Measurements from ENCODE around the gene MED23.
A peak's percentile ranks its signal among the peaks of the same experiment; 100 is the strongest.

Gene MED23

GRCh38 chr6:131638013-131638412 lies 10.0 kb upstream of the MED23 start:
- FAIRE-seq = no peak

GRCh38 chr6:131636880-131637792 lies 9.1 kb upstream of the MED23 start, which contains the start of gene ENPP3:
Gene ENPP3 (plus strand): TSS chr6:131637302. CDS start chr6:131637385, 83 bp downstream.
- no peak for FAIRE-seq

DNA sequence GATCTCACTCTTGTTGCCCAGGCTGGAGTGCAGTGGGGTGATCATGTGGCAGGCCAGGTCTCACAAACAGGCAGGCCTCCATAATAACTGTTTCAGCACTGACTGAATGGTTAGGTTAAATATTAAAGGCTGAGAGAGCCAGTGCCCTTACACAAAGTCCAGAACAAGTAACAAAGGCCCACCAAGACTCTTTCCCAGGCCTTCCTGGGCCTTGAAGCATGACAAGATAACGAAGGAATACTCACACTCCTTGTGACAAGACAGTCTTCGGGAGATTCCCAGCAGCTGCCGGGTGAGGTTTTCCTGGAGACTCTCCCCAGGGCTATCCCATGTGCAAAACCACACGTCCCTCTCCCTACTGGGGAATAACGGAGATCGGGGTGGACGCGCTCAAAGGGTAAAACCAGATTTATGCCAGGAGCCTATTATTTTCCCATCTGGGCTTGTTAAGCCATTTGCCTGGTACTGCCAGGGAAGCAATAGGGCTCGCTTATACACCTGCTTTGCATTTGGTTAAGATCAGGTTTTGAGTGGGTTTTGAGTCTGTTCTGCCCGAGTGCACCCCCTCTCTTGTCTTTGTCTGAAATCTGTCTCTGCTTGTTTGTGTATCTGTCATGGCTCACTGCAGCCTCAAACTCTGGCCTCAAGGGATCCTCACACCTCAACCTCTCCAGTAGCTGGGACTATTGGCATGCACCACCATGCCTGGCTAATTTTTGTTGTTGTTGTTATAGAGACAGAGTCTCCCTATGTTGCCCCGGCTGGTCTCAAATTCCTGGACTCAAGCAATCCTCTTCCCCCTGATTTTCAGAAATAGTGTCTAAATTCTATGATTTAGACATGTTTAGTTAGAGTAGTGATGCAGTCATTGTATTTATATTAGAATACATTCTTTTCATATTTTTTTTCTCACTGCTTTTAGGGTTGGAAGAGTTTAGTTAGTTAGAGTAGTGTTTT lies 7.6 kb upstream of the MED23 start:
- FAIRE-seq = no peak

GRCh38 chr6:131631625-131632289 lies 3.7 kb upstream of the MED23 start:
- no peak for FAIRE-seq

DNA sequence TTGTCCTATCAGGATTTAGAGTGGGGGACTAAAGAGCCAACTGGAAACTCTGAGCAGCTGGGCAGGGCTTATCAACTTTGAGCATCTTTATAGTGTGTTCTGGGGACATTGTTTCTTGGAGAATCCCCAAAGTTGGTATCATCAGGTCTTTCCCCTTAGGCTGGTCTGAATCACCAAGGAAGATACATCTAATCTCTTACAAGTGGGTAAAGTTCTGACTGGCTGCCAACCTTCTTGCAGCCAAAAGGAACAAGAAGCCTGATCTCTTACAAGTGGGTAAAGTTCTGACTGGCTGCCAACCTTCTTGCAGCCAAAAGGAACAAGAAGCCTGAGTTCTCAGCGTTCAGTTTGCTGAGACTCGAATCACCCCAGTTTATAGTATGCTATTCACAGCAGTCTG lies 1.6 kb upstream of the MED23 start:
- no peak for FAIRE-seq

GRCh38 chr6:131628726-131629125 lies 684 bp upstream of the MED23 start:
- no peak for FAIRE-seq

DNA sequence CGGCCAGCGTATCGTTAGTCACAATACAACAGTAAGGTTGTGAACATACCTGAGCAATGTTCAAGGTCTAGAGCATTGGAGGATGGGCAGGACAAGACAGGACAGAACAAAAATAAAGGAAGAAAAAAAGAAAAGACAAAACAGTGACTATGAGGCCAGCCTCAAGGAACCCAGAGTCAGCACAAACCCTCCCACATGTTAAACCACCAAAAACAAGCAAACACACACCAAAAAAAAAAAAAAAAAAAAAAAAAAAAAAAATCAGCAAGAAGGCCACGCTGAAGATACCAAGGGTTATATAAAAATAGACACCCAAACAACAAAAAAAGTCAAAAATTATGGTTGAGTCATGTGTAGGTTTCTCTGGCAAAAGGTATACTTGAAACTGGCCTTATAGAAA lies 12.8 kb downstream of the MED23 start:
- FAIRE-seq = no peak

DNA sequence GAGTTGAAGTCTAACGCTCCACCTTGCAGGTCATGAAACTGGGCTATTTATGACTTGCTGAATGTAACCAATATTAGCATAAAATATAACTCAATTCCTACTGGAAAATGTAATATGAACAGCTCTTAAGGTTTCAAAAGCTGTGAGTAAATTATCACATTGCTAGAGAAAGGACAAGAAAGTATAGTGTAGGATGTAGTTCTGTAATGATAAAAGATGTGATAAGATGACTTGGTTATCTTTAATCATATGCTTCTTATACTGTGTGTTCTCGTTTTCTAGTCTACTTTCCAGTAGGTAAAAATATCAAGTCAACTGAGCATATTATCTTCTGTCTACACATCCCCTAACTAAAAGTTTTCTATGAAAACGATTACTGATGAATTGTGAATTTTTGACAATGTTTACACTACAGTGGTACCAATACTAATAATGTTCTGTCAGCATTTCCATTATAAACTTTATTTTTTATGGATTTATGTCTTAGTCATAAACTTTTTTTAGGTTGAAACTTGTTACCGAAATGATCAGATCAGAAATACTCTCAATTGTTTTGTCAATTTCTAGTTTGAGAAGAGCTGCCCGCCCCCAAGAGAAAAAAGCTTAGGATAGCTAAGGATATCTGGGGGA lies 14.6 kb downstream of the MED23 start:
- no peak for FAIRE-seq

- no peak for FAIRE-seq
Measured at GRCh38 chr6:131602781-131603312, 25.2 kb downstream of the MED23 start.

- no peak for FAIRE-seq
Measured at GRCh38 chr6:131600716-131601115, 27.3 kb downstream of the MED23 start.

GRCh38 chr6:131597446-131597845 lies 30.6 kb downstream of the MED23 start:
- FAIRE-seq = peak; percentile 30

GRCh38 chr6:131594074-131594473 lies 34.0 kb downstream of the MED23 start:
- no peak for FAIRE-seq

GRCh38 chr6:131592935-131593334 lies 35.1 kb downstream of the MED23 start:
- FAIRE-seq = no peak

DNA sequence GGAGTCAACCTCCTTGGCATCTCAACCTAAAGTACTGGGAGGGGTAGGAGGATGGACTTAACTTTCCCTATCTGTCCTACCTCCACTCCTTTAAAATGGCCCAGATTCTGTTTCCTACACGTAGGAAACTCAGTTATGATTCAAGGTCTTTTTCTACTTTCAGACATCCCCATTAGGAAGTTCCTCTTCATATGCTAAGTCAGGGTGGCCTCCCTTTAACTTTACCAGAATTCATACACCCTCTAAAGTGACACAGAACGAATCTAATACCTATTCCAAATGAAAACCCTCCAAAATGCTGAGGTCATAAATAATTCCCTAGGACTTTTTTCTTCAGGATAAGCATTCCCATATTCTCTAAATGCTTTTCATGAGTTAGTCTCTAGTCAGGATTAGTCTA lies 39.4 kb downstream of the MED23 start:
- FAIRE-seq = no peak

GRCh38 chr6:131587909-131588308 lies 40.1 kb downstream of the MED23 start:
- FAIRE-seq = no peak

- FAIRE-seq = no peak
Measured at GRCh38 chr6:131586543-131586942, 41.5 kb downstream of the MED23 start.

- FAIRE-seq = no peak
Measured at GRCh38 chr6:131581523-131581922, 46.5 kb downstream of the MED23 start.

- no peak for FAIRE-seq
Measured at GRCh38 chr6:131575834-131576478, 52.1 kb downstream of the MED23 start.

DNA sequence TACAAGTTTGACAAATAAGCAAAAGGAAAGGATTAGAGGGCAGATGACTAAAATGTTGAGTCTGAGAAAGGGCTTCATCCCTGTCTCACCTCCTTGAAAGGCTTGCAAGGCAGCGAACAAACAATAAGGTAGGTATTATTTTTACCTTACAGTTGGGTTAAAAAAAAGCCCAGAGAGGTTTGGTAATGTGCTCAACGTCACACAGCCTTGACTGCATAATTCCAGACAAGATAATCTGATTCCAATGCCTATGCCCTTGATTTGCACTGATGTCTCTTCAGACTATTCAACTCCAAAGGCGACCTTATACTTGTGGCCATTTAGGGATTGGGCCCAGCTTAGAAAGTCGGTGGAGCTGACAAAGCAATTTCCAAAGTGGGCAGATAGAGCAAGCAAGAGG lies 53.4 kb downstream of the MED23 start:
- FAIRE-seq = no peak

DNA sequence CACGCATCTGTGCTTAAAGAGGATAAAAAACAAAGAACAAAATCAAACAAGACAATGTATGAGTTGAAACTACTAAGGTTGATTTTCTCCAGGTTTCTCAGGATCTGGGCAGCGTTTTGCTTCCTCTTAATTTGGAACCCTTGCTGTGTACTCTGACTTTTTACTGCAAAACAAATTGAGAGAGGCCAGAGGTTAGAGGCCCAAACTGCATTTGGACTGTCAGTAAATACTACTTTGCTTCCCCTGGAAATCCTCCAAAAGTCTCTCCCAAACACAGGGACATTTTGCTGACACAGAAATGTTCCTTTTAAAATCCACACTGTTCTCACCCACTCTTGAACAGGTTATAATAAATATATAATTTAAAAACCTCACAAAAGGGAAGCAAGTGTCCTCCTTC lies 53.9 kb downstream of the MED23 start:
- no peak for FAIRE-seq

DNA sequence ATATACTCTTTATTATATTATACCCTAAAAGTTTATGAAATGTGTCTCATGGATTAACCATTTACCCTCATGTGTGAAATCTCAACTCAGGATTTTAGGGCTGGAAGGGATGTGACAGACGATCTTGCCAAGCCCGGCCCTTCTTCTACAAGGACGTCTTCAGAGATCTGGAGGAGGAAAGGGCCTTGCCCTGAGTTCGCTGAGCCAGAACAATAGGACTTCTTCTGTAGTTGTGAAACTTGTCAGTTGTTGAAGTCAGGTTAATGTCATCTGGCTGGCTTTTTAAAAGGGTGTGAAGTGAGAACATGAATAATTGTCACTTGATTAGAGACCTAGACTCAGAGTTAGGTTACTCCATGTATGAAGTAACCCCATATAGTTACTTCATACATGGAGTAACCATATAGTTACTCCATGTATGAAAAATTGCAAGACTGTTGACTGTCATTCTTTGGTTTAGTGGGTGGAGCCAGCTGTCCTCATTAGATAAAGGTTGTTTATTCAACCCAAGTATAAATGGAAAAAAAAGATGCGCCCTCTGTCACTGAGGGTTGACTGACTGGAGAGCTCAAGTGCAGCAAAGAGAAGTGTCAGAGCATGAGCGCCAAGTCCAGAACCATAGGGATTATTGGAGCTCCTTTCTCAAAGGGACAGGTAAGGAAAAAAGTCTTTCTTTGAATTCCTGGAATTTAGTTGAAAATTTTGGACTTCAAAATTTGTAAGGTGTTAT lies 55.2 kb downstream of the MED23 start, which contains the start of gene ARG1:
Gene ARG1, plus strand, starts transcription at position 541 of the 730 bp plus-strand sequence. Its CDS starts 57 bp downstream, at position 598.
- no peak for FAIRE-seq
